Measurements from ENCODE around the gene PRDX2.
"Not testable (repeated sequence)": the region's sequence is repeated elsewhere in the genome, so short reads cannot be mapped to it uniquely, and the experiment has no call there.

PRDX2 gene

GRCh38 chr19:12825254-12826131 is 23.9 kb upstream of the PRDX2 start:
- DNase-seq: no peak

- DNase-seq: no peak
These were observed 20.2 kb upstream of the PRDX2 start for GRCh38 chr19:12821761-12822160.

- DNase-seq: not testable (repeated sequence)
These were observed 16.2 kb upstream of the PRDX2 start for GRCh38 chr19:12817810-12818209.

- not testable (repeated sequence) for DNase-seq
These were observed 15.6 kb upstream of the PRDX2 start for GRCh38 chr19:12817188-12817587.

- no peak for DNase-seq
These were observed 13.5 kb upstream of the PRDX2 start for GRCh38 chr19:12815088-12815487.

- peak; percentile 62 for DNase-seq
These were observed 4.9 kb upstream of the PRDX2 start, which contains the start of gene RNASEH2A for GRCh38 chr19:12806242-12807081. TSS of gene RNASEH2A (plus strand) at chr19:12806584. CDS start at chr19:12806674, 90 bp downstream.

- DNase-seq: no peak
These were observed 2.5 kb upstream of the PRDX2 start for GRCh38 chr19:12804051-12804450.

- no peak for DNase-seq
These were observed 887 bp upstream of the PRDX2 start for GRCh38 chr19:12802267-12803106.

GRCh38 chr19:12800923-12801465 is 606 bp downstream of the PRDX2 start:
- no peak for DNase-seq

GRCh38 chr19:12800466-12800770 is 1.2 kb downstream of the PRDX2 start:
- no peak for DNase-seq

GRCh38 chr19:12799742-12800465 is 1.7 kb downstream of the PRDX2 start:
- DNase-seq: no peak

GRCh38 chr19:12797607-12798006 is 4.0 kb downstream of the PRDX2 start:
- DNase-seq: not testable (repeated sequence)

GRCh38 chr19:12797141-12797587 is 4.4 kb downstream of the PRDX2 start:
- DNase-seq: no peak

- peak; percentile 76 for DNase-seq
These were observed 5.2 kb downstream of the PRDX2 start for GRCh38 chr19:12796146-12797071.

GRCh38 chr19:12794971-12795381 is 6.6 kb downstream of the PRDX2 start:
- no peak for DNase-seq

- DNase-seq: no peak
These were observed 7.2 kb downstream of the PRDX2 start for GRCh38 chr19:12794196-12794941.

GRCh38 chr19:12793290-12794195 is 8.1 kb downstream of the PRDX2 start:
- DNase-seq: peak; percentile 88

- no peak for DNase-seq
These were observed 8.7 kb downstream of the PRDX2 start for GRCh38 chr19:12792853-12793289.
